MM.1S (cell line): ENCODE data around the gene GMIP.

ENCODE experiments used
- DNase-seq: peaks from one replicate; pipeline ENCODE4 v3.0.0-alpha.2; 2015
- H2AFZ ChIP-seq: fragments of 300-600 bp; sonication (generic); 2 replicates; pipeline ENCODE4 v1.6.0; 2016; ENCODE audit warnings: antibody characterized with exemption, low read length
- H3F3A ChIP-seq: fragments of 300-600 bp; sonication (generic); 2 replicates; pipeline ENCODE4 v1.6.1; 2016; ENCODE audit warnings: mild to moderate bottlenecking, antibody characterized with exemption, low read length, moderate library complexity, mixed read lengths; ENCODE audit not compliant: insufficient read depth
- H3K27ac ChIP-seq: fragments of 300-600 bp; sonication (generic); 2 replicates; pipeline ENCODE4 v1.5.1; 2016; ENCODE audit warnings: mild to moderate bottlenecking, low read length
- H3K27me3 ChIP-seq: fragments of 300-600 bp; sonication (generic); replicated peaks from 2 replicates; pipeline ENCODE4 v1.6.0; 2016; ENCODE audit warnings: low read length; ENCODE audit not compliant: insufficient read depth
- H3K36me3 ChIP-seq: fragments of 300-600 bp; sonication (generic); replicated peaks from 2 replicates; pipeline ENCODE4 v1.6.1; 2016; ENCODE audit warnings: mild to moderate bottlenecking, low read length, mixed read lengths; ENCODE audit not compliant: insufficient read depth
- H3K4me1 ChIP-seq: fragments of 300-600 bp; sonication (generic); 2 replicates; pipeline ENCODE4 v1.6.1; 2016; ENCODE audit warnings: low read length, mixed read lengths
- H3K4me2 ChIP-seq: fragments of 300-600 bp; sonication (generic); 2 replicates; pipeline ENCODE4 v1.6.0; 2016; ENCODE audit warnings: low read depth, low read length
- H3K4me3 ChIP-seq: fragments of 300-600 bp; sonication (generic); 2 replicates; pipeline ENCODE4 v1.5.1; 2016; ENCODE audit warnings: low read length, mixed read lengths
- H3K79me2 ChIP-seq: fragments of 300-600 bp; sonication (generic); 2 replicates; pipeline ENCODE4 v1.6.1; 2016; ENCODE audit warnings: mixed run types, low read length, mixed read lengths
- H3K9ac ChIP-seq: fragments of 300-600 bp; sonication (generic); 2 replicates; pipeline ENCODE4 v1.6.1; 2016; ENCODE audit warnings: low read length, mixed read lengths
- H3K9me2 ChIP-seq: fragments of 300-600 bp; sonication (generic); replicated peaks from 2 replicates; pipeline ENCODE4 v1.6.1; 2016; ENCODE audit warnings: mild to moderate bottlenecking, low read length, mixed read lengths; ENCODE audit not compliant: insufficient read depth
- H3K9me3 ChIP-seq: fragments of 300-600 bp; sonication (generic); replicated peaks from 2 replicates; pipeline ENCODE4 v1.6.1; 2016; ENCODE audit warnings: mild to moderate bottlenecking, low read length, mixed read lengths; ENCODE audit not compliant: insufficient read depth
- H4K20me1 ChIP-seq: fragments of 300-600 bp; sonication (generic); 2 replicates; pipeline ENCODE4 v1.6.1; 2016; ENCODE audit warnings: mild to moderate bottlenecking, low read length, moderate library complexity, mixed read lengths; ENCODE audit not compliant: insufficient read depth
- CTCF ChIP-seq: fragments of 300-600 bp; sonication (generic); IDR thresholded peaks from 2 replicates; pipeline ENCODE4 v1.5.1; 2016; ENCODE audit warnings: antibody characterized with exemption, low read length, mixed read lengths
- EZH2 ChIP-seq: fragments of 300-600 bp; sonication (generic); optimal IDR thresholded peaks from 2 replicates; pipeline ENCODE3; 2017; ENCODE audit warnings: low read depth, mild to moderate bottlenecking, antibody characterized with exemption, low read length, mixed read lengths
- EZH2phosphoT487 ChIP-seq: fragments of 300-600 bp; sonication (generic); IDR thresholded peaks from 2 replicates; pipeline ENCODE4 v1.6.1; 2018; ENCODE audit warnings: antibody characterized with exemption, low read length

The GMIP gene

DNA sequence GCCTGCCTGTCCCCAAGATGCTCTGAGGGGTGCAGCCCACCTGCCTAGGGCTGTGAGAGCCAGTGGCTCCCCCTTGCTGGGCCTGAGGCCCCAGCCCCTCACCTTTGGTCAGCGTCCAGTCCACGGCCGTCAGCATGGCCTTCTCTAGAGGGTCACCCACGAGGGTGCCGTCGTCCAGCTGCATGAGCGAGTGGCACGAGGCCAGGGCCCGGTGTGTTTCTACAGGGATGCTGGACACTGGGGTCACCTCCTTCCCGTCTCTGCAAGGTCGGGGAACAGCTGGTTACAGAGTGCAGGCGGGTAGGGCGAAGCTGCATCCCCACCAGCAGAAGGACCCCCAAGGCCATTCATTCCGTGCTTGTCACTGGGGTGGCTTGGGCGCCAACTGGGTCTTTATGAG is 11.0 kb upstream of the GMIP start:
- Histone ChIP-seq H3K9me3 (no peaks in the 10 kb centered on the region), H3K4me3 (no peak overlapping the region), H3K27me3 (no peaks in the 10 kb centered on the region), H3K27ac (no peak overlapping the region), H3K9ac (no peak overlapping the region), H3K4me1 (no peaks in the 10 kb centered on the region), H3K9me2 (no peaks in the 10 kb centered on the region), H4K20me1 (no peaks in the 10 kb centered on the region), H3F3A (no peaks in the 10 kb centered on the region), H3K79me2 (peaks cover 3% of the 10 kb centered on the region; the same call in 1 of the 2 replicates), H3K36me3 (no peaks in the 10 kb centered on the region; the same call in none of the 2 replicates), H3K4me2 (no peak overlapping the region), H2AFZ (no peak overlapping the region)
- DNase-seq: no peak
- TF ChIP-seq EZH2phosphoT487 (no peak), EZH2 (no peak), CTCF (no peak)

GRCh38 chr19:19653597-19654147 is 10.2 kb upstream of the GMIP start:
- no peaks in the 10 kb centered on the region for H4K20me1 ChIP-seq
- no peak overlapping the region for H2AFZ ChIP-seq
- H3F3A ChIP-seq: no peaks in the 10 kb centered on the region
- no peaks in the 10 kb centered on the region for H3K9me3 ChIP-seq
- H3K4me3 ChIP-seq: no peak overlapping the region
- H3K9me2 ChIP-seq: no peaks in the 10 kb centered on the region
- no peak for TF ChIP-seq EZH2
- TF ChIP-seq CTCF: no peak
- TF ChIP-seq EZH2phosphoT487: no peak
- no peak overlapping the region for H3K27ac ChIP-seq
- H3K4me2 ChIP-seq: no peak overlapping the region
- DNase-seq: no peak
- 0 out of 2 replicates have a peak, but pooled peaks cover 3% of the 10 kb centered on the region for H3K79me2 ChIP-seq
- no peak overlapping the region for H3K9ac ChIP-seq
- H3K4me1 ChIP-seq: no peaks in the 10 kb centered on the region
- H3K36me3 ChIP-seq: no peaks in the 10 kb centered on the region; the same call in 1 of the 2 replicates
- no peaks in the 10 kb centered on the region for H3K27me3 ChIP-seq

DNA sequence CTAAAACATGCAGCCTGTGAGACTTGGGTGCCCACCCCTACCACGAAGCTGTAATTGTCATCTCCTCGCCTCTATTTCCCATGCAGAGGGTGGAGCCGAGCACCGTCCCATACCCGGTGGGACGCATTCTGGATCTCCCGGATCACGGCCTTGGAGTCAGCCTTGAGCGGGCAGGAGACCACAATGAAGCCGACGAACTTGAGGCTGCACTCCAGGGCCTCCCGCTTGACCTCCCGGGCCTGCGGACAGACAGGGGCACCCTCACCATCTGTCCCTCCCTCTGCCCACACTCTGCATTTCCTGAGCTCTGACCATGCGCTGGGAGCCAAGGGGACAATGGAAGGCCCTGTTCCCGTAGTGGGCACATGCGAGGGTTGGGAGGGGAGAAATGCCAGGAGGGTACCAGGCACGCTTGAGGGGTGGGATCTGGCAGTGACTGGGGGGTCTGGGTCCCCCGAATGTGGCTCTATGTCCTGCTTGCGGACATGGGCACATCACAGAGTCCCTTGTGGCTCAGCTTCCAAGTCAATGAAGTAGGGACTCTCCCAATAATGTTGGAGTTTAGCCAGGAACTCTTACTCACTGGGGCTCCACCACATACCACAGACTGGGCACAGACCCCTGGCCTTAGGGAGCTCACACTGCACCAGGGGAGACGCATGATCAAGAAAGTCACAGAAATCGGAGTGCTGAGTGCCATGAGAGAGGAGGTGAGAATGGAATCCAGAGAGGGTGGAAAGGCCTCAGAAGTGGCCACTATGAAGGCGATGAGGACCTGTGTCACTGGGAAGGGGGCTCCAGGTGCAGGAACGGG is 9.2 kb upstream of the GMIP start:
- H3K27ac ChIP-seq: no peak overlapping the region
- no peak overlapping the region for H3K4me2 ChIP-seq
- no peaks in the 10 kb centered on the region for H4K20me1 ChIP-seq
- H3K27me3 ChIP-seq: no peaks in the 10 kb centered on the region
- no peak overlapping the region for H3K4me3 ChIP-seq
- H3K79me2 ChIP-seq: no peaks in the 10 kb centered on the region
- H3F3A ChIP-seq: no peaks in the 10 kb centered on the region
- H3K36me3 ChIP-seq: no peaks in the 10 kb centered on the region; the same call in 1 of the 2 replicates
- H3K4me1 ChIP-seq: no peaks in the 10 kb centered on the region
- TF ChIP-seq EZH2phosphoT487: no peak
- TF ChIP-seq EZH2: no peak
- TF ChIP-seq CTCF: no peak
- H3K9ac ChIP-seq: no peak overlapping the region
- H2AFZ ChIP-seq: no peak overlapping the region
- H3K9me2 ChIP-seq: no peaks in the 10 kb centered on the region
- no peaks in the 10 kb centered on the region for H3K9me3 ChIP-seq
- DNase-seq: no peak
